Trophoblast cell (in vitro differentiated cells and primary cell): Measurements from ENCODE around the gene PPIL1.

ENCODE experiments used
- DNase-seq, 2 donors: peaks; one replicate each; pipeline ENCODE4 v3.0.0-alpha.2; 2016
- H2AFZ ChIP-seq: 2 replicates; pipeline ENCODE4 v1.6.1; 2013; ENCODE audit warnings: low read length, moderate library complexity, mild to moderate bottlenecking; ENCODE audit not compliant: insufficient read depth, poor library complexity
- H2AK5ac ChIP-seq: 2 replicates; pipeline ENCODE4 v1.6.1; 2013; ENCODE audit warnings: mild to moderate bottlenecking, low read length
- H2BK120ac ChIP-seq: 2 replicates; pipeline ENCODE4 v1.6.1; 2013; ENCODE audit warnings: low read length, mild to moderate bottlenecking, moderate library complexity; ENCODE audit not compliant: insufficient read depth, poor library complexity
- H2BK12ac ChIP-seq: 2 replicates; pipeline ENCODE4 v1.6.1; 2013; ENCODE audit warnings: mild to moderate bottlenecking, low read length, moderate library complexity
- H2BK5ac ChIP-seq: 2 replicates; pipeline ENCODE4 v1.6.1; 2013; ENCODE audit warnings: low read length, low read depth, moderate library complexity, mild to moderate bottlenecking; ENCODE audit not compliant: poor library complexity
- H3K14ac ChIP-seq: 2 replicates; pipeline ENCODE4 v1.6.1; 2013; ENCODE audit warnings: mild to moderate bottlenecking, low read length
- H3K18ac ChIP-seq: 2 replicates; pipeline ENCODE4 v1.6.1; 2013; ENCODE audit warnings: mild to moderate bottlenecking, low read length
- H3K23ac ChIP-seq: 2 replicates; pipeline ENCODE4 v1.6.1; 2013; ENCODE audit warnings: low read length
- H3K27ac ChIP-seq: 2 replicates; pipeline ENCODE4 v1.5.1; 2013; ENCODE audit warnings: low read depth, mild to moderate bottlenecking, inconsistent platforms, low read length, moderate library complexity
- H3K27me3 ChIP-seq: 2 replicates; pipeline ENCODE4 v1.6.1; 2013; ENCODE audit warnings: inconsistent platforms, mild to moderate bottlenecking, low read length, moderate library complexity; ENCODE audit not compliant: insufficient read depth
- H3K36me3 ChIP-seq, 2 experiments: 1 replicate in 1 of 2; 2 replicates in 1 of 2; pipeline ENCODE4 v1.6.1; 2013; ENCODE audit warnings: low read length in 2 of 2, mild to moderate bottlenecking in 2 of 2, moderate library complexity in 1 of 2; ENCODE audit not compliant: insufficient read depth in 2 of 2, control insufficient read depth in 1 of 2
- H3K4ac ChIP-seq: 2 replicates; pipeline ENCODE4 v1.6.1; 2013; ENCODE audit warnings: low read depth, mild to moderate bottlenecking, low read length, moderate library complexity
- H3K4me1 ChIP-seq, 2 experiments: 1 replicate in 1 of 2; 2 replicates in 1 of 2; pipeline ENCODE4 v1.6.1; 2013; ENCODE audit warnings: low read length in 2 of 2, mild to moderate bottlenecking in 2 of 2, moderate library complexity in 1 of 2; ENCODE audit not compliant: insufficient read depth in 2 of 2, control insufficient read depth in 1 of 2
- H3K4me2 ChIP-seq: 2 replicates; pipeline ENCODE4 v1.6.1; 2013; ENCODE audit warnings: inconsistent platforms, mild to moderate bottlenecking, low read length, moderate library complexity
- H3K4me3 ChIP-seq: 2 replicates; pipeline ENCODE4 v1.5.1; 2013; ENCODE audit warnings: mild to moderate bottlenecking, low read depth, low read length, inconsistent platforms
- H3K79me1 ChIP-seq: one replicate; pipeline ENCODE4 v1.6.1; 2013; ENCODE audit warnings: low read length
- H3K79me2 ChIP-seq: 2 replicates; pipeline ENCODE4 v1.6.1; 2013; ENCODE audit warnings: low read length, mild to moderate bottlenecking; ENCODE audit not compliant: control insufficient read depth, insufficient read depth, poor library complexity
- H3K9ac ChIP-seq: 2 replicates; pipeline ENCODE4 v1.6.1; 2013; ENCODE audit warnings: mild to moderate bottlenecking, low read length
- H3K9me3 ChIP-seq: 2 replicates; pipeline ENCODE4 v1.6.1; 2013; ENCODE audit warnings: low read depth, mild to moderate bottlenecking, control low read depth, inconsistent platforms, low read length; ENCODE audit not compliant: insufficient read depth
- H4K12ac ChIP-seq: 2 replicates; pipeline ENCODE4 v1.6.1; 2013; ENCODE audit warnings: low read depth, mild to moderate bottlenecking, low read length, moderate library complexity
- H4K8ac ChIP-seq: 2 replicates; pipeline ENCODE4 v1.6.1; 2013; ENCODE audit warnings: low read depth, mild to moderate bottlenecking, low read length, moderate library complexity
- H4K91ac ChIP-seq: one replicate; pipeline ENCODE4 v1.6.1; 2013; ENCODE audit warnings: low read depth, mild to moderate bottlenecking, low read length, moderate library complexity
- WGBS: extraction: QIAGEN DNeasy Blood & Tissue Kit; methylation state at CpG from one replicate; pipeline ENCODE4 v1.1.7; 2013; ENCODE audit warnings: missing lambda C conversion rate; ENCODE audit not compliant: insufficient read length, insufficient coverage; ENCODE audit errors: extremely low coverage; 5-methylcytosine and 5-hydroxymethylcytosine counted together

Gene PPIL1

DNA sequence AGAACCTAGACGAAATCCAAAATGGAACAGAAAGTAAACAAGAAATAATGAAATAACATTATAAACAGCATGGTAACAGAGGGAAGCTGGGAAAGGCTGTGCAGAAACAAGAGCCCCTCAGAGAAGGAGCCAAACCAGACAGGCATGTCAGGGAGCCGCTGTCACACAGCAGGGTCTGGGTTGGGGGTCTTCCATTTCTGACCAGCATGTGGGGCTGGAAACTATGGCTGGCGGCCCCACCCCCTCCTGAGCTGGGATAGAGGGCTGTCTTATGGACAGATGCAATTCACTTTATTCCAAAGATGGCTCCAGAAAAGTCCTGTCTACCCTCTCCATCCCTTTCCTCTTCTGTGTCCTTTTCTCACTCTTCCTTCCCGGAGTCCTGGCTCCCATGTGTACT lies 38.5 kb upstream of the PPIL1 start:
- no peak overlapping the region for H2BK120ac ChIP-seq
- peaks cover 13 to 19% of the 10 kb centered on the region in 2 experiments for H3K36me3 ChIP-seq
- H3K9ac ChIP-seq, result no peak overlapping the region
- no peak overlapping the region for H3K4me3 ChIP-seq
- DNase-seq, result no peak
- no peak overlapping the region for H4K12ac ChIP-seq
- no peaks in the 10 kb centered on the region for H3K9me3 ChIP-seq
- H2AFZ ChIP-seq, result no peak overlapping the region
- no peak overlapping the region for H3K23ac ChIP-seq
- H2AK5ac ChIP-seq, result no peak overlapping the region
- H3K18ac ChIP-seq, result no peak overlapping the region
- H2BK5ac ChIP-seq, result no peak overlapping the region
- no peak overlapping the region for H3K14ac ChIP-seq
- H3K27me3 ChIP-seq, result no peaks in the 10 kb centered on the region
- no peak overlapping the region for H4K91ac ChIP-seq
- H2BK12ac ChIP-seq, result no peak overlapping the region
- no peaks in the 10 kb centered on the region for H3K79me2 ChIP-seq
- H3K4me2 ChIP-seq, result no peak overlapping the region
- no peak overlapping the region for H4K8ac ChIP-seq
- WGBS, result no CpG with 5 or more reads among the region's 4 CpGs
- no peak overlapping the region for H3K27ac ChIP-seq
- no peaks in the 10 kb centered on the region for H3K79me1 ChIP-seq
- no peak overlapping the region for H3K4ac ChIP-seq
- H3K4me1 ChIP-seq, result peaks cover 0 to 2% of the 10 kb centered on the region in 2 experiments

DNA sequence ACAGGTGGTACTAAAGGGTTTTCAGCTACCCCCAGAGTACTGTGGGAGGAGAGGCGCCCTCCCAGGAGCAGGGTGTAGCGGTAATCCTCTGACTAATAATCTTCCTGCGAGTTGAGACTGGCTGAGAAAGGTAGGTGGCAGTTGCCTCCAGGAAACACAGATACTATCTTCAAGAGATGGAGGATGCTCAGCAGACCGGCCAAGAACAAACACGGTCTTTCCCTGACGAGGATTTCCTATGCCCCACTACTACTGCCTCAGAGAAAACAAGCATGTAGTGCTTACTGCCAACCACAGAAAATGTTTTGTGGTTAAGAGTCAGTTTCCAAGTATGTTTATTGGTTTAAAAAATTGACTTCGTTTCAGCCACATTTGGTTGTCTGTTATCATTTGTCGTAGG lies 38.0 kb upstream of the PPIL1 start:
- H3K4me2 ChIP-seq, result no peak overlapping the region
- no peak overlapping the region for H3K9ac ChIP-seq
- H2AK5ac ChIP-seq, result no peak overlapping the region
- no peak overlapping the region for H3K4me3 ChIP-seq
- H3K27me3 ChIP-seq, result no peaks in the 10 kb centered on the region
- no peak overlapping the region for H4K8ac ChIP-seq
- no CpG with 5 or more reads among the region's 8 CpGs for WGBS
- H2BK5ac ChIP-seq, result no peak overlapping the region
- peak in 1 of 2 donors; percentile 17 for DNase-seq
- no peak overlapping the region for H3K4ac ChIP-seq
- no peak overlapping the region for H4K12ac ChIP-seq
- peaks cover 0 to 2% of the 10 kb centered on the region in 2 experiments for H3K4me1 ChIP-seq
- H3K9me3 ChIP-seq, result no peaks in the 10 kb centered on the region
- no peak overlapping the region for H3K27ac ChIP-seq
- H3K79me2 ChIP-seq, result no peaks in the 10 kb centered on the region
- no peaks in the 10 kb centered on the region for H3K79me1 ChIP-seq
- no peak overlapping the region for H3K14ac ChIP-seq
- H2AFZ ChIP-seq, result no peak overlapping the region
- no peak overlapping the region for H2BK12ac ChIP-seq
- no peak overlapping the region for H3K23ac ChIP-seq
- H4K91ac ChIP-seq, result no peak overlapping the region
- no peak overlapping the region for H2BK120ac ChIP-seq
- H3K18ac ChIP-seq, result no peak overlapping the region
- H3K36me3 ChIP-seq, result peaks cover 13 to 16% of the 10 kb centered on the region in 2 experiments

DNA sequence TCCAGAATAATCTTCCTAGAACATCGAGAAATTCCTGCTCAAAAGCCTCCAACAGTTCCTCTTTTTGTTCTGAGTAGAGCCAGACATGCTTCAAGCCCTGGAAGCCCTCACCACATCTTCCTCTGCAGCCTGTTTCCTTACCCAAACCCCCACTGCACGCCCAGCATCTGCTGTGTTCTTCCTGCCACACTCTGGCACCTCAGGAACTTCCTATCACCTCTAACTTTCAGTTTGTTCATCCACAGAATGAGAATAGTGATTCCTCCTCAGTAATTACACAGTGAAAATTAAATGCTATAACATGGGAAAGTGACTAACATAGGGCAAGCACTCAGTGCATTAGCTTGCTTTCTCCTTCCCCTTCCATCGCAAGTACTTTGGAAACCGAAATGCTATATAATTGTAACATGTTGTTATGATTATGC lies 37.4 kb upstream of the PPIL1 start:
- H3K18ac ChIP-seq, result no peak overlapping the region
- no peak for DNase-seq
- peaks cover 0 to 2% of the 10 kb centered on the region in 2 experiments for H3K4me1 ChIP-seq
- H3K36me3 ChIP-seq, result peaks cover 11 to 16% of the 10 kb centered on the region in 2 experiments
- no peak overlapping the region for H4K12ac ChIP-seq
- no peak overlapping the region for H2AK5ac ChIP-seq
- H3K4me2 ChIP-seq, result no peak overlapping the region
- no peaks in the 10 kb centered on the region for H3K9me3 ChIP-seq
- H3K27ac ChIP-seq, result no peak overlapping the region
- no peak overlapping the region for H3K9ac ChIP-seq
- H4K8ac ChIP-seq, result no peak overlapping the region
- H2BK5ac ChIP-seq, result no peak overlapping the region
- no peak overlapping the region for H2AFZ ChIP-seq
- H4K91ac ChIP-seq, result no peak overlapping the region
- H3K4ac ChIP-seq, result no peak overlapping the region
- H3K79me2 ChIP-seq, result no peaks in the 10 kb centered on the region
- H3K14ac ChIP-seq, result no peak overlapping the region
- H3K79me1 ChIP-seq, result no peaks in the 10 kb centered on the region
- no peak overlapping the region for H2BK12ac ChIP-seq
- H3K27me3 ChIP-seq, result no peaks in the 10 kb centered on the region
- no CpG with 5 or more reads among the region's 4 CpGs for WGBS
- no peak overlapping the region for H3K4me3 ChIP-seq
- no peak overlapping the region for H3K23ac ChIP-seq
- no peak overlapping the region for H2BK120ac ChIP-seq

DNA sequence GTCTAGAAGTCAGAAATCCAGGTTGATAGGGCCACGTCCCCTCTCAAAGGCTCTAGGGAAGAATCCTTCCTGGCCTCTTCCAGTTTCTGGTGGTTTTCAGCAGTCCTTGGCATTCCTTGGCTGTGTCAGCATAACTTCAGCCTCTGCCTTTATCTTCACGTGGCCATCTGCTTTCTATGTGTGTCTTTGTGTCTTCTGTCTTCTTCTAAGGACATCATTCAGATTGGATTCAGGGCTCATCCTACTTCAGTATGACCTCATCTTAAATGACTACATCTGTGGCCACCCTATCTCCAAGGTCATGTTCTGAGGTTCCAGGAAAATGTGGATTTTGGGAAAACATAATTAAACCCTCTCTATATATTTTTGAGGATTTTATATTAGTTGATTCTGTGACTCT lies 34.1 kb upstream of the PPIL1 start:
- Histone ChIP-seq H3K4ac (no peak overlapping the region), H2AK5ac (no peak overlapping the region), H3K4me2 (no peak overlapping the region)

More for the DNA sequence above, 34.1 kb upstream of the PPIL1 start:
- no peak for DNase-seq
- Histone ChIP-seq H3K79me2 (no peaks in the 10 kb centered on the region), H2AFZ (no peak overlapping the region), H3K23ac (no peak overlapping the region), H3K9ac (no peak overlapping the region), H4K8ac (no peak overlapping the region), H3K79me1 (no peaks in the 10 kb centered on the region), H4K12ac (no peak overlapping the region), H2BK120ac (no peak overlapping the region), H3K9me3 (no peaks in the 10 kb centered on the region), H4K91ac (no peak overlapping the region), H3K18ac (no peak overlapping the region), H3K4me1 (no peaks in the 10 kb centered on the region), H2BK5ac (no peak overlapping the region), H3K14ac (no peak overlapping the region), H3K4me3 (no peak overlapping the region), H3K27ac (no peak overlapping the region), H2BK12ac (no peak overlapping the region), H3K27me3 (no peaks in the 10 kb centered on the region), H3K36me3 (peaks cover 5 to 9% of the 10 kb centered on the region in 2 experiments)
- WGBS, result no CpG with 5 or more reads among the region's 2 CpGs
